Stimulated activated CD4-positive, alpha-beta T cell treated with anti-CD3 and anti-CD28 coated beads, TNF-alpha, amount 100 ng/mL, for 24 hours (primary cell): ENCODE data around the gene CFAP298.
A peak's percentile ranks its signal among the peaks of the same experiment; 100 is the strongest.
"Not testable (repeated sequence)": the region's sequence is repeated elsewhere in the genome, so short reads cannot be mapped to it uniquely, and the experiment has no call there.

ENCODE experiments used
- DNase-seq, 3 experiments: peaks; one replicate each; pipeline ENCODE4 v3.0.0-alpha.2; 2020; ENCODE audit warnings: low read depth in 3 of 3

CFAP298 gene

DNA sequence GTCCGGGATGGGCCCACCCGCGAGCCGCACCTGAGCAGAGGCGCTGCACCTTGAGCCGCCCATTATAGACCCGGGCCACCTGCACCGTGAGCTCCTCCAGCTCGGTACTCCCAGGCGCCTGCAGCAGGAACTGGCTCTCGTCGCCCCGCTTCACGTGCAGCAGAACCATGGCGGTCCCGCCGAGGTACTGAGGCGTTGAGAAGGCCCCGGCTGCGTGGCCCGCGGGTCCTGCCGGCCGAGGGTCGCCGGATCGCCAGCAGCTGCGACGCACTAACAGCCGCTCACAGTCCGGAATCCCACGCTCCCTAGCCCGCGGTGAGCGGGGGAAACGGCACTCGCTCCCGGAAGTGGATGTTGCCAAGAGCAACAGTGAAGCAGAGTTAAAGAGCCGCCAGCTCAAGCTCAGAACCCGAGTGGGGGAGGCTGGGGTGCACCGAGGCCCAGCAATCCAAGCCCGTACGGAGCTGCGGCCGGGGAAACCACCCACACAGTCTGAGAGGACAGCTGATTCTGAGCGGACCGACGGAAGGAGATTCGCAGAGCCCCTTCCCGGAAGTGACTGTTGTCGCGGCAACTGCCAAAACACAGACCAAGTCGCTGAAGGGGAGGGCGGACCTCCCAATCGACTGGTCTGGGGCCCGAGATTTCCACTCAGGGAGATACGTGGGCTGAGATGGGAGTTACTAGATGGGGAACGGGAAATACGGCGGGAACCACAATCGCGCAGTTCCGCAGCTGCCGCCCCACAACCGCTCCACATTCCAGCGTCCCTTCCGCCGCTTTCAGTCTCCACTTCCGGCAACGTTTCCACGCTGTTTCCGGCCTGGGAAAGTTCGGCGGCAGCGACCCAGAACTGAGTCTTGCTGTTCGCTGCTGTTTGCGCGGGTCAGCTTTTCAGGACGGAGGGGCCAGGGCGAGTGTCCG, at the start of gene CFAP298:
Gene CFAP298, minus strand, starts transcription at position 303 of the 924 bp plus-strand sequence. Its CDS starts 134 bp downstream, at position 169.
- peak; percentile 72 to 83 (median 79) for DNase-seq

DNA sequence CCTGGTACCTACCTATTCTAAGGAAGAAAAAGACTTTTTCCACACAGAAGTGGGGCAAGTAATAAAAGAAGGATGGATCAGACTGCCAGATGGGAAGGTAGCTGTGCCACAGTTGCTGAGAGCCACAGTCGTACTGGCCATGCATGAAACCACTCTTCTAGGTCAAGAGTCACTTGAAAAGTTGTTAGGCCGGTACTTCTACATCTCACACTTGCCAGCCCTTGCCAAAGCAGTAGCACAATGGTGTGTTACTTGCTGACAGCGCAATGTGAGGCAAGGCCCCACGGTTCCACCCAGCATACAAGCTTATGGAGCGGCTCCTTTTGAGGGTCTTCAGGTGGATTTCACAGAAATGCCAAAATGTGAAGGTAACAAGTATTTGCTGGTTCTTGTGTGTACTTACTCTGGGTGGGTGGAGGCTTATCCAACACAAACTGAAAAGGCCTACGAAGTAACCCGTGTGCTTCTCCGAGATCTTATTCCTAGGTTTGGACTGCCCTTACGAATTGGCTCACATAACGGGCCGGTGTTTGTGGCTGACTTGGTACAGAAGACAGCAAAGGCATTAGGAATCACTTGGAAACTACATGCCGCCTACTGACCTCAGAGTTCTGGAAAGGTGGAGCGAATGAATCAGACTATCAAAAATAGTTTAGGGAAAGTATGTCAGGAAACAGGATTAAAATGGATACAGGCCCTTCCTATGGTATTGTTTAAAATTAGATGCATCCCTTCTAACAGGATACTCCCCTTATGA, 49.0 kb upstream of the CFAP298 start:
- DNase-seq: not testable (repeated sequence)

DNA sequence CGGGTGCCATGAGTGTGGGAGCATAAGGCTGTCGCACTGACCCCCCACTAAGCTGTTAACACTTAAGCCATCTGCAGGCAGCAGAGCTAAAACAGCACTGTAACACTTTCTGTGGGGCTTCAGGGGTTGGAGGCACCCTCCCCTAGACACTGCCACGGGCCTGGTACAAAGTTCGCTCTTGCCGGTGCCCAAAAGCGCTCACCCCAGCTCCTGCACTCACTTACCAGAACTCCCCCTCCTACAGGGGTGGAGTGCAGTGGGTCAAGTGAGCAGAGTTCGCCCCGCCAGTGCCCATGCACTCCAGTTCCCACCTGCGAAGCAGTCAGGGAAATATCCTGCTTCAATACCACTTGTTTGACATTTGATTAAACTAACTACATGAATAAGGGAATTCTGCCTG, 46.3 kb upstream of the CFAP298 start:
- no peak for DNase-seq

- peak in 1 of 3 experiments; percentile 1 for DNase-seq
These were observed 41.2 kb upstream of the CFAP298 start for GRCh38 chr21:32653326-32653901.

DNA sequence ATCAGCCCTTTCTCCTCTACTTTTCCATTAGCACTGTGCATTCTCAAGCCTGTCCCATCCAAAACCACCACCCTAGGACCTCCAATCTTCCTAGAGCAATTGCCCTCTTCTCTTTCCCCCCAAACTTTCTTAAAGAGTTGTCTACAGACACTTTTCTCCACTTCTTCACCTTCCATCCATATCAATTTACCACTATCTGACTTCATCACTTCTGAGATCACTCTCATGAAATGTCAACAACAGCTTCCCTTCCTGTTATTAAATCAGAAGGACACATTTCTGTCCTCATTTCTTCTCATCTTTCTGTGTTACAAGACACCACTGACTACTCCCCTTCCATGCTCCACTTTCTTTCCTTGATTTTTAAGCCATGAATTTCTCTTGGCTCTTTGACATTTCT, 36.0 kb upstream of the CFAP298 start:
- DNase-seq: no peak

DNA sequence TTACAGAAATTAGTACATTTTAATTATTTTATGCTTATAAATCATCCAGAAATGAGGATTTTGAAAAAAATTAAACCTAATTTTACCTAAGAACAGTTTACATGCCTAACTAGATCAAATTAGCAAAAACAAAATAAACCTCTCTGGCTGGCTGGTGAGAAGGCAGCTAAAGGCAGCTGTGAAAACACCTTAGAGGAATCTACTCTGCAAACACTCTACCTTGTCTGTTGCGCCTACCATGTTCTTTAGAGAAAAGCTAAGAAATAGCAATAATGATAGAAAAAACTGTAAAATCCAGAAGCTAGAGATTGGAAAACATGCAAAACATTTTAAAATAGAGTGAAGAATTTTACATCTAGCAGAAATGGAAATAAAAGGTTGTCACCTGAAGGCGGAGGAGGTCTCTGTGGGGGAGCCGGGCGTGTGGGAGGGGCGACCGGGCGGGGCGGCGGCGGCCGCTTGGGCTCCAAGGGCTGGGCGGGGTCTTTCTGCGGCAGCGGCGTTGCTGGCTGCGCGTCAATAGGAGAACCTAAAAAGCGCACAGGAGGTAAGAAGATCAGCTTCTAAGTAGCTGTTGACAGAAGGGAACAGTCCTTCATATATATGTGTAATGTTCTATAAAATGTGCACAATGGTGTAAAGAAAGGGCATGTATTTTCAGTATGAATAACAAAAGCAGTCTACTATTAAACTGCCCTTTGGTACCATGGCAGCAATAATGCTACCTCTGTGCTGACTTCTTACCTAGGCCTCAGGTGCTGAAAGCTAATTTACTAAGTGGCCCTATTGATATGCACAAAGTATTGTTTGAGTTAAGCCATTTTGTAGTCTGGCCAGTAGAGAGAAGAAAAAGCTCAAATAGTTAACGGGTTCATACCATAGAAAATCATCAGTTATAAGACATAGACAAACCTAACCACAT, 33.3 kb upstream of the CFAP298 start:
- DNase-seq: no peak

GRCh38 chr21:32641710-32642698, 29.8 kb upstream of the CFAP298 start:
- DNase-seq: no peak

- DNase-seq: no peak
These were observed 14.5 kb upstream of the CFAP298 start for GRCh38 chr21:32626621-32627196.

- DNase-seq: not testable (repeated sequence)
These were observed 6.0 kb upstream of the CFAP298 start for GRCh38 chr21:32618218-32618617.

DNA sequence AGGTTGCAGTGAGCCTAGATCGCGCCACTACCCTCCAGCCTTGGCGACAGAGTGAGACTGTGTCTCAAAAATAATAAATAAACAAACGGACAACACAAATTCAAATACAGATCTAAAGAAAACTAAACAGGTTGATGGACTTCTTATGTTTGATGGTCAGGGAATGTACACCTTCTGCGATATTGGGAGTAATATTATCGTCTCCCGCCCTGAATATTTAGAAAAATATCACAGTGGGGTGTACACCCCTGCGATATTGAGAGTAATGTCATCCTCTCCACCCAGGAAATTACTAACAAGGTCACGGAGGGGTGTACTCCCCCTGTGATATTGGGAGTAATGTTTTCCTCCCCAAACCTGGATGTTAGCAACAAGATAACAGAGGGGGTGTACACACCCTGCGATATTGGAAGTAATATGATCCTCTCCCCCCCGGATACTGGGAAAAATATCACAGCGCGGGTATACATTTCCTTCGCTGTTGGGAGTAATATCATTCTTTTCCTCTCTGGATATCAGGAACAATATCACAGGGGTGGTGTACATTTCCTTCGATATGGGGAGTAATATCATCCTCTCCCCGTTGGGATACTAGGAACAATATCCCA, 1.4 kb upstream of the CFAP298 start:
- DNase-seq: no peak

DNA sequence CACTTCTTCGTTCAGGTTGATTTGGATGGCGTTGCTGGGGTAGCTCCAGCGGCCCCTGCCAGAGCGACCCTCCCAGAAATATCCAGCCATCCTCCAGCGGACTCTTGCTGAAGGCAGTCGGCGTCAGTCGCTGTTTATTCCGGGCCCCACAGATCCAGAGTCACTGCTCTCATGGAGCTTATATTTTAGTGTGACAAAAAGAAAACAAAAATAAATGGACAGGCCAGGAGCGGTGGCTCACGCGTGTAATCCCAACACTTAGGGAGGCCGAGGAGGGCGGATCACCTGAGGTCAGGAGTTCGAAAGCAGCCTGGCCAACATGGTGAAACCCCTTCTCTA, 791 bp upstream of the CFAP298 start:
- no peak for DNase-seq

DNA sequence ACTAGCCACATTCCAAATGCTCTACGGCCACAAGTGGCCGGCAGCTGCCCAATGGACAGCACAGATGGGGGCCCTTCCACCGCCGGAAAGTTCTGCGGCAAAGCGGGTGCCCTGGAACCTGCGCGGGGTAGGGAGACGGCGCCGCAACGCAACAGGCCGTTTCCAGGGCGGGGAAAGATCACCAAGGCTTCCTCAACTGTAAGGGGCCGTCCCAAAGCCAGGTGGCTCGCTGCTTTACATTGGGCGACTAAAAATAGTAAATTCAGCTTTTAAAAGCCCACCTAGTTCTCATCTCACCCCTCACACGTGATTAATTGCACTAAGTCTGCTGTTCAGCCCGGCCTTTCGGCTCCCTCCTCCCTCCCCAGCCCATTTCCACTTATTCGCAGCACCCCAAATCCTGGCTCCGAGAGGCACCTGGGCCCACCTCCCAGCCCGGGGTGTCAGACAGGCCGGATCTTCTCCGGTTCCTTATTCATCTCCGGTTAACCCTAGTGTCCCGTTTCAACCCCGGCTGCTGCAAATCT, 643 bp downstream of the CFAP298 start:
- DNase-seq: peak in 1 of 3 experiments; percentile 46

GRCh38 chr21:32610940-32611339, 1.2 kb downstream of the CFAP298 start:
- not testable (repeated sequence) for DNase-seq

- no peak for DNase-seq
These were observed 3.3 kb downstream of the CFAP298 start for GRCh38 chr21:32608851-32609250.

DNA sequence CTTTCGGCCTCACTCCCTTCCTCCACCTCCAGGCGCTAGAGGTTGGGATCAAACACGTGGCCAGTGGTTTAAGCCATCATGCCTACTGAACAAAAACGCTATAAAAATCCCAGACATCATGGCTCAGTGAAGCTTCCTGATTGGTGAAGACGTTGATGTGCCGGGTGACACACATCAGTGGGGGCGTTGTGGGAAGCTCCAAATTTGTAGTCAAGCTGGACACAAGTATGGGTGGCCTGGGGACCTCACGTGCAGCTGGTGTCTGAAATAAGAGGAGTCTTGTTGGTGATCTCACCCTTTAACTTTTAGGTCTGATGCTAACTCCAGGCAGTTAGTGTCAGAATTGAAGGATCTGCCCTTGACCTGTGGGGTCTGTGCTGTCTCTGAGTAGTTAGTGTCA, 6.7 kb downstream of the CFAP298 start:
- DNase-seq: no peak

DNA sequence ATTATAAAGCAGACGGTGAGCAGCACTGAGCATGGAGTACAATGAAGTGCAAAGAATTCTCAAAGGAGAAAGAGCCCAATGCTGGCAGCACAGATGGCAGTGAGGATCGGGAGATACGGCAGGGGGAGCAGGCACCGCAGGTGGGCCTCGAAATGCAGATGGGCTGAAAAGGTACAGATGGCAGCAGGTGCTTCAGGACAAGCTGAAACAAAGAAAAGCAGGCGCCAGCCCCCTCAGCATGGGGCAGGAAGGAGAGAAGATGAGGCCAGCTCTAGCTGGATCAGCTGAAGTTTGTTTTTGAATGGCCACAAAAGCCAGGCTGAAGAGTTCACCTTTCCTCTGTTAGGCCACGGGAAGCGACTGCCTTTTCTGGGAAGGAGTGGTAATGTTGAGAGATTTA, 7.7 kb downstream of the CFAP298 start:
- DNase-seq: no peak

- DNase-seq: no peak
These were observed 9.0 kb downstream of the CFAP298 start for GRCh38 chr21:32603131-32603530.

DNA sequence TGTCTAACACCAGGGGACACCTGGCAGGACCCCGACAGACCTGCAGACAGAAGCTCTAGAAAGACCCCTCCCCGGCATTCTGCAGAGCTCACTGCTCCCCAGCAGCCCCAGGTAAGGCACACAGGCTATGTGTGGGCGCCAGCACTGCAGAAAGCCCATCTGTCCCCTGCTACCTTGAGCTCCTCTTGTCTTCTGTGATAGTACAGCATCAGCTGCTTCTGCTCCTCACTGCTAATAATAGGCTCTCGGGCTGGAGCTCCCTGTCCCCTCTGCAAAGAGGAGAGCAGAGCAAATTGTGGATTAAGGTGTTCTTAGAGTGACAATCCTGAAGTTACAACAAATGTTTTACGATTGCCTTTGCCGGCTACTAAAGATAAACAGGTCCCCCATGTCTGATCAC, 10.1 kb downstream of the CFAP298 start:
- no peak for DNase-seq

DNA sequence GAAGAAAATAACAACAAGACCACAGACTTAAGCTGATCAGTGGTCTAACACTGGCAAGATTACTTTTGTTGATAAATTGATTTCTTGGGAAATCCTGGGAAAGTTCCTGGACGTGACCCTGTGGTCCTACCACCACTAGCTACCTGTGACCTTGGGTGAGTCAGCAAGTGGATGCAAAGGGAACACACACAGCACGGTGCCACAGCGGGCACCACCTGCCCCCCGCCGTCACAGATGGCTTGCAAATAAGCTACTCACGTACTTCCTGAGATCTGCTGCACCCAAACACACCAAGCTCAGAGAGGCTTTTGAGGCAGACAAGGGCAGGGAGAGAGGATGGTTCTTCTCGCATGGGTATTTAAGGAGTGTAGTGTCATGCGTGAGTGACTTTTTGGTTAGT, 12.7 kb downstream of the CFAP298 start:
- DNase-seq: no peak
